Spleen (tissue), 7 donors: ENCODE data around the gene QRFP.

ENCODE experiments used
- POLR2A ChIP-seq, 3 donors: fragments of 450-650 bp; IDR thresholded peaks; one replicate each; pipeline ENCODE4 v1.5.1; 2017; ENCODE audit warnings: antibody characterized with exemption in 3 of 3, mild to moderate bottlenecking in 1 of 3
- TF ChIP-seq, protein P1 (sequence below), 11 experiments: fragments of 200-600 bp in 7 of 11; fragments of 450-650 bp in 4 of 11; sonication (generic) in 4 of 11; IDR thresholded peaks in 8 of 11; conservative IDR thresholded peaks in 3 of 11; 1 replicate in 7 of 11; 2 replicates in 4 of 11; pipeline versions ENCODE4 v1.4.0 to v1.8.0; 2016 to 2021; ENCODE audit warnings: antibody characterized with exemption in 11 of 11, inconsistent platforms in 4 of 11, mild to moderate bottlenecking in 1 of 11
- donor health status: DM: no; HTN: no; CAD: no; lungs with moderate emphysema.
- donor health status: DM: no; HTN: no; CAD: no.
- donor health status: DM: no; HTN: no; CAD: no.

DNA sequence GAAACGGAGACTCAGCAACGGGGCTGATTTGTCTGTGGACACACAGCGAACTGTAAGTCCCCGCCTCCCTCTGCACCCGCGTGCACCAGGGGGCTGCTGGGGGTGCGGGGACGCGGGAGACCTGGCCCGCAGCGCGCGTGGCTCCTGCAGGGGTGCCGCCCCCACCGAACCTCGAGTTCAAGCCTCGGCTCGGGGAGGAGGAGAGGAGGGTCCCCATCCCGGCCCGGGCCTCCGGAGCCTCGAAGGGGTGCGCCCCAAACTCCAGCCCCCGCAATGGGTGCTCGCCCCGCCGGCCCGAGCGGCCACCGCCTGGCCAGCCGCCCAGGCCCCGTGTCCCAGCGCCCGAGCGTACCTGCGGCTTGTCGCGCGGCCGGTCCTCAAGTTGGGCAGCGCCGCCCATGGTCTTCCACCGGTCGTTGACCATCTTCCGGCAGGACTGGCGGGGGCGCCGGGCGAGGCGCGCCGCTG lies 41.6 kb upstream of the QRFP start:
- no peak for TF ChIP-seq POLR2A (IDR thresholded peaks at IDR 0.05)
- TF ChIP-seq, protein P1, sequence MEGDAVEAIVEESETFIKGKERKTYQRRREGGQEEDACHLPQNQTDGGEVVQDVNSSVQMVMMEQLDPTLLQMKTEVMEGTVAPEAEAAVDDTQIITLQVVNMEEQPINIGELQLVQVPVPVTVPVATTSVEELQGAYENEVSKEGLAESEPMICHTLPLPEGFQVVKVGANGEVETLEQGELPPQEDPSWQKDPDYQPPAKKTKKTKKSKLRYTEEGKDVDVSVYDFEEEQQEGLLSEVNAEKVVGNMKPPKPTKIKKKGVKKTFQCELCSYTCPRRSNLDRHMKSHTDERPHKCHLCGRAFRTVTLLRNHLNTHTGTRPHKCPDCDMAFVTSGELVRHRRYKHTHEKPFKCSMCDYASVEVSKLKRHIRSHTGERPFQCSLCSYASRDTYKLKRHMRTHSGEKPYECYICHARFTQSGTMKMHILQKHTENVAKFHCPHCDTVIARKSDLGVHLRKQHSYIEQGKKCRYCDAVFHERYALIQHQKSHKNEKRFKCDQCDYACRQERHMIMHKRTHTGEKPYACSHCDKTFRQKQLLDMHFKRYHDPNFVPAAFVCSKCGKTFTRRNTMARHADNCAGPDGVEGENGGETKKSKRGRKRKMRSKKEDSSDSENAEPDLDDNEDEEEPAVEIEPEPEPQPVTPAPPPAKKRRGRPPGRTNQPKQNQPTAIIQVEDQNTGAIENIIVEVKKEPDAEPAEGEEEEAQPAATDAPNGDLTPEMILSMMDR (IDR thresholded peaks at IDR 0.05 in 8 of 11, conservative IDR thresholded peaks at IDR 0.05 in 3 of 11) = no peak
